BE2C (cell line): Measurements from ENCODE around the gene TGFBR1.

ENCODE experiments used
- DNase-seq: peaks from one replicate; pipeline ENCODE4 v3.0.0-alpha.2; 2020
- H3K27me3 ChIP-seq: fragments of 250-450 bp; sonication (Bioruptor Pico); 2 replicates; pipeline ENCODE4 v1.5.1; 2020; ENCODE audit warnings: mild to moderate bottlenecking
- H3K36me3 ChIP-seq: fragments of 250-450 bp; sonication (Bioruptor Pico); 2 replicates; pipeline ENCODE4 v1.5.1; 2020; ENCODE audit warnings: mild to moderate bottlenecking
- H3K4me1 ChIP-seq: fragments of 250-450 bp; sonication (Bioruptor Pico); 2 replicates; pipeline ENCODE4 v1.5.1; 2020
- H3K4me3 ChIP-seq: 2 replicates; pipeline ENCODE4 v1.5.1; 2011; ENCODE audit warnings: low read depth, low read length
- H3K9me3 ChIP-seq: fragments of 250-450 bp; sonication (Bioruptor Pico); 2 replicates; pipeline ENCODE4 v1.5.1; 2020
- TF ChIP-seq, protein P1 (sequence below): IDR thresholded peaks from 2 replicates; pipeline ENCODE4 v1.5.1; 2012; ENCODE audit warnings: mild to moderate bottlenecking, low read depth, low read length

The TGFBR1 gene

GRCh38 chr9:99139868-99140267, 35.0 kb downstream of the TGFBR1 start:
- no peaks in the 10 kb centered on the region for H3K9me3 ChIP-seq
- no peaks in the 10 kb centered on the region for H3K4me1 ChIP-seq
- no peaks in the 10 kb centered on the region for H3K27me3 ChIP-seq
- H3K36me3 ChIP-seq = peaks cover 3% of the 10 kb centered on the region; the same call in 1 of the 2 replicates
- no peak for DNase-seq
- no peak overlapping the region for H3K4me3 ChIP-seq
- TF ChIP-seq, protein P1, sequence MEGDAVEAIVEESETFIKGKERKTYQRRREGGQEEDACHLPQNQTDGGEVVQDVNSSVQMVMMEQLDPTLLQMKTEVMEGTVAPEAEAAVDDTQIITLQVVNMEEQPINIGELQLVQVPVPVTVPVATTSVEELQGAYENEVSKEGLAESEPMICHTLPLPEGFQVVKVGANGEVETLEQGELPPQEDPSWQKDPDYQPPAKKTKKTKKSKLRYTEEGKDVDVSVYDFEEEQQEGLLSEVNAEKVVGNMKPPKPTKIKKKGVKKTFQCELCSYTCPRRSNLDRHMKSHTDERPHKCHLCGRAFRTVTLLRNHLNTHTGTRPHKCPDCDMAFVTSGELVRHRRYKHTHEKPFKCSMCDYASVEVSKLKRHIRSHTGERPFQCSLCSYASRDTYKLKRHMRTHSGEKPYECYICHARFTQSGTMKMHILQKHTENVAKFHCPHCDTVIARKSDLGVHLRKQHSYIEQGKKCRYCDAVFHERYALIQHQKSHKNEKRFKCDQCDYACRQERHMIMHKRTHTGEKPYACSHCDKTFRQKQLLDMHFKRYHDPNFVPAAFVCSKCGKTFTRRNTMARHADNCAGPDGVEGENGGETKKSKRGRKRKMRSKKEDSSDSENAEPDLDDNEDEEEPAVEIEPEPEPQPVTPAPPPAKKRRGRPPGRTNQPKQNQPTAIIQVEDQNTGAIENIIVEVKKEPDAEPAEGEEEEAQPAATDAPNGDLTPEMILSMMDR = no peak

DNA sequence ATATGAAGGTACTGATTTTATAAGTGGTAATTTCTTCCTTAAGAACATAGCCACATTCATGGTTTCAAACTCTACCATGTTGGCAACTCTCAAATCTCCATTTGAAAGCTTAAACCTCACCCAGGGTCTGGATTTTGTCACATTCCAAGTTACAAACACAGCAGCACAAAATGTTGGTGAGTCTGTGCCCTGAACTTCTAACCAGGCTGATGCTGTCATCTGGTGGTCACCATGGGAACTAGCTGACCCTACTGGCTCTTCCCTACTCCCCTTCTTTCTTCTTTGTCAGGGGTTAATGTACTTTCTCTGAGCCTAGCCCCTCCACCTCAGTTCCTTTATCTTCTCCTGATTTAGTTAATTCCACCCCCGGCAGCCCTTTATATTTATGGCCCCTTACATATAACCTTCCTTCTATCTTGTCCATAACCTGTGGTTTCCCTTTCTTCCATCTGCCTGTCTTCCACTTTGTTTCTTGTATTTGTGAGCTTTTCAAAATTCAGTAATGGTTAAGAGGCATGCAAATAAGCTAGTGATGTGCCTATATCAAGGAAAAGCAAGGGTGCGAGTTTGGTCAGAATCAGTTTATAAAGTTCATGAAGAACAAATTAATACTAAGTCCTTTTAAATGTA, 35.9 kb downstream of the TGFBR1 start:
- TF ChIP-seq, protein P1 = peak; percentile 99
- Histone ChIP-seq H3K4me1 (no peaks in the 10 kb centered on the region), H3K9me3 (no peaks in the 10 kb centered on the region), H3K27me3 (no peaks in the 10 kb centered on the region), H3K4me3 (no peak overlapping the region), H3K36me3 (peaks cover 6% of the 10 kb centered on the region; the same call in 1 of the 2 replicates)
- DNase-seq = peak; percentile 54

DNA sequence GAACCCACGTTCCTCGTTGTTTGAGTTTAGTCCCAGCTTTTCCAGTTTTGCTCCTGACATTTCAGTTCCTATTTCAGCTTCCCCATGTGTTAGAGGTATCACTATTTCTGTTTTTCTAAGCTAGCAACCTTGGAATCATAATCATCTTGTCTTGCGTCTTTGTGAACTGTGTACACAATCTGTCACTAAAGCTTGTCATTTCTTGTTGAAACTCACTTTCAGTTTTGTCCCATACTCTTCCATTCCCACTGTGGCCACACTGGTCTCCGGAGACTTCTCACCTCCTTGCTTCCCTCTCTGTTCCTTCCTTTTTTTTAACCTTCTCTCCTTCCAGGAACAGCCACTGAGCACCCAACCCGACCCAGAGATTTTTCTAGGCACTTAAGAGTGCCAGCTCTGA, 36.9 kb downstream of the TGFBR1 start:
- Histone ChIP-seq H3K27me3 (no peaks in the 10 kb centered on the region), H3K36me3 (peaks cover 6% of the 10 kb centered on the region; the same call in 1 of the 2 replicates), H3K4me1 (no peaks in the 10 kb centered on the region), H3K9me3 (no peaks in the 10 kb centered on the region), H3K4me3 (no peak overlapping the region)
- TF ChIP-seq, protein P1 = no peak
- no peak for DNase-seq

GRCh38 chr9:99142275-99142674, 37.4 kb downstream of the TGFBR1 start:
- TF ChIP-seq, protein P1 = no peak
- Histone ChIP-seq H3K4me3 (no peak overlapping the region), H3K4me1 (no peaks in the 10 kb centered on the region), H3K36me3 (peaks cover 6% of the 10 kb centered on the region; the same call in 1 of the 2 replicates), H3K27me3 (no peaks in the 10 kb centered on the region), H3K9me3 (no peaks in the 10 kb centered on the region)
- no peak for DNase-seq

GRCh38 chr9:99143655-99144054, 38.7 kb downstream of the TGFBR1 start:
- TF ChIP-seq, protein P1 = no peak
- Histone ChIP-seq H3K4me3 (no peak overlapping the region), H3K9me3 (no peaks in the 10 kb centered on the region), H3K36me3 (peaks cover 9% of the 10 kb centered on the region; the same call in 1 of the 2 replicates), H3K4me1 (no peaks in the 10 kb centered on the region), H3K27me3 (no peaks in the 10 kb centered on the region)
- DNase-seq = no peak

- peaks cover 9% of the 10 kb centered on the region; the same call in 1 of the 2 replicates for H3K36me3 ChIP-seq
- H3K4me3 ChIP-seq = no peak overlapping the region
Measured at GRCh38 chr9:99144966-99145365, 40.1 kb downstream of the TGFBR1 start.

More at GRCh38 chr9:99144966-99145365, 40.1 kb downstream of the TGFBR1 start:
- no peak for DNase-seq
- TF ChIP-seq, protein P1 = no peak
- no peaks in the 10 kb centered on the region for H3K27me3 ChIP-seq
- no peaks in the 10 kb centered on the region for H3K9me3 ChIP-seq
- H3K4me1 ChIP-seq = no peaks in the 10 kb centered on the region
